Breast epithelium (tissue), 3 donors: ENCODE measurements around the gene PRPH.

Experiments used
- CTCF ChIP-seq, 3 donors: fragments of 450-650 bp; IDR thresholded peaks; one replicate each; pipeline ENCODE4 v1.5.1; 2016 to 2017; ENCODE audit warnings: antibody characterized with exemption in 3 of 3, mild to moderate bottlenecking in 3 of 3, moderate library complexity in 3 of 3
- POLR2A ChIP-seq: fragments of 450-650 bp; IDR thresholded peaks from one replicate; pipeline ENCODE4 v1.6.1; 2016; ENCODE audit warnings: antibody characterized with exemption, mild to moderate bottlenecking, moderate library complexity

GRCh38 chr12:49331380-49332222, 36.7 kb downstream of the PRPH start:
- TF ChIP-seq CTCF (IDR thresholded peaks at IDR 0.05) = peak; percentile 50 to 79 (median 74)
- no peak for TF ChIP-seq POLR2A
